Tibial artery (tissue), 4 donors: Measurements from ENCODE around the gene SHC2.

Experiments
- DNase-seq, 2 donors: peaks; one replicate each; pipeline ENCODE4 v3.0.0-alpha.2; 2019
- H3K27ac ChIP-seq, 2 donors: fragments of 200-600 bp; sonication (generic) in 1 of 2; 1 replicate in 1 of 2; 2 replicates in 1 of 2; pipeline ENCODE4 v1.5.1; 2018 to 2019; ENCODE audit warnings: mild to moderate bottlenecking in 1 of 2
- H3K27me3 ChIP-seq, 2 donors: fragments of 200-600 bp; sonication (generic) in 1 of 2; one replicate each; pipeline versions ENCODE4 v1.5.1 to v1.6.0; 2016 to 2019
- H3K36me3 ChIP-seq, 3 donors: fragments of 200-600 bp; sonication (generic) in 2 of 3; one replicate each; pipeline ENCODE4 v1.5.1; 2016 to 2019; ENCODE audit warnings: mild to moderate bottlenecking in 2 of 3
- H3K4me1 ChIP-seq, 4 donors: fragments of 200-600 bp; sonication (generic) in 2 of 4; 1 replicate in 3 of 4; 2 replicates in 1 of 4; pipeline ENCODE4 v1.5.1; 2016 to 2019
- H3K4me3 ChIP-seq, 2 donors: fragments of 200-600 bp; sonication (generic) in 1 of 2; 1 replicate in 1 of 2; 2 replicates in 1 of 2; pipeline ENCODE4 v1.5.1; 2018 to 2019; ENCODE audit warnings: mild to moderate bottlenecking in 2 of 2
- H3K9me3 ChIP-seq, 3 donors: fragments of 200-600 bp; sonication (generic) in 1 of 3; one replicate each; pipeline ENCODE4 v1.5.1; 2016 to 2019
- CTCF ChIP-seq, 2 experiments: fragments of 200-600 bp in 1 of 2; fragments of 450-650 bp in 1 of 2; IDR thresholded peaks; one replicate each; pipeline ENCODE4 v1.5.1; 2017 to 2019; ENCODE audit warnings: antibody characterized with exemption in 2 of 2, mild to moderate bottlenecking in 1 of 2, moderate library complexity in 1 of 2
- intact Hi-C: fragments of 100-400 bp; cut with DNase I; formaldehyde crosslinking; loops from one replicate; pipeline ENCODE4 v1.15.0; 2023; ENCODE audit warnings: low total_unique reads

SHC2 gene

GRCh38 chr19:441213-441836 is 19.5 kb downstream of the SHC2 start:
- no peak for TF ChIP-seq CTCF (IDR thresholded peaks at IDR 0.05)
- Histone ChIP-seq H3K4me1 (no peaks in the 10 kb centered on the region), H3K9me3 (no peaks in the 10 kb centered on the region), H3K4me3 (no peak overlapping the region), H3K27ac (no peak overlapping the region), H3K27me3 (peaks cover 0 to 49% of the 10 kb centered on the region in 2 donors), H3K36me3 (no peaks in the 10 kb centered on the region)
- intact Hi-C loops = no loop called here
- DNase-seq = no peak

GRCh38 chr19:440391-441212 is 20.2 kb downstream of the SHC2 start:
- H3K4me1 ChIP-seq = no peaks in the 10 kb centered on the region
- no peaks in the 10 kb centered on the region for H3K9me3 ChIP-seq
- no peak for TF ChIP-seq CTCF (IDR thresholded peaks at IDR 0.05)
- peaks cover 0 to 5% (median 0%) of the 10 kb centered on the region in 3 donors for H3K36me3 ChIP-seq
- no peak overlapping the region for H3K4me3 ChIP-seq
- peaks cover 0 to 53% of the 10 kb centered on the region in 2 donors for H3K27me3 ChIP-seq
- intact Hi-C loops = no loop called here
- no peak overlapping the region for H3K27ac ChIP-seq
- DNase-seq = no peak

GRCh38 chr19:439167-439900 is 21.5 kb downstream of the SHC2 start:
- intact Hi-C loops = no loop called here
- H3K27me3 ChIP-seq = peaks cover 0 to 50% of the 10 kb centered on the region in 2 donors
- TF ChIP-seq CTCF (IDR thresholded peaks at IDR 0.05) = no peak
- DNase-seq = no peak
- H3K4me1 ChIP-seq = no peaks in the 10 kb centered on the region
- H3K36me3 ChIP-seq = peaks cover 0 to 5% (median 0%) of the 10 kb centered on the region in 3 donors
- H3K9me3 ChIP-seq = no peaks in the 10 kb centered on the region
- H3K4me3 ChIP-seq = no peak overlapping the region
- no peak overlapping the region for H3K27ac ChIP-seq

GRCh38 chr19:438416-438958 is 22.3 kb downstream of the SHC2 start:
- TF ChIP-seq CTCF (IDR thresholded peaks at IDR 0.05) = no peak
- no peak for DNase-seq
- intact Hi-C loops = no loop called here
- Histone ChIP-seq H3K4me1 (no peaks in the 10 kb centered on the region), H3K36me3 (peaks cover 0 to 5% (median 0%) of the 10 kb centered on the region in 3 donors), H3K27ac (no peak overlapping the region), H3K9me3 (no peaks in the 10 kb centered on the region), H3K27me3 (peaks cover 0 to 50% of the 10 kb centered on the region in 2 donors), H3K4me3 (no peak overlapping the region)

GRCh38 chr19:437041-437440 is 23.8 kb downstream of the SHC2 start:
- DNase-seq = no peak
- H3K27ac ChIP-seq = no peak overlapping the region
- peaks cover 0 to 50% of the 10 kb centered on the region in 2 donors for H3K27me3 ChIP-seq
- H3K4me1 ChIP-seq = no peaks in the 10 kb centered on the region
- no peaks in the 10 kb centered on the region for H3K9me3 ChIP-seq
- no peak overlapping the region for H3K4me3 ChIP-seq
- peaks cover 0 to 5% (median 0%) of the 10 kb centered on the region in 3 donors for H3K36me3 ChIP-seq
- no peak for TF ChIP-seq CTCF (IDR thresholded peaks at IDR 0.05)
- intact Hi-C loops = no loop called here
